Measurements from ENCODE around the gene SEMA3E.

- TF ChIP-seq CTCF (conservative IDR thresholded peaks at IDR 0.05 in 1 of 2, IDR thresholded peaks at IDR 0.05 in 1 of 2; ENCODE audit: extremely low read depth in 1 of 2, insufficient read depth in 1 of 2, low read depth in 1 of 2, low read length in 2 of 2) (no peak), EZH2 (IDR thresholded peaks at IDR 0.05; ENCODE audit: borderline replicate concordance, low read length) (no peak)
Observed at GRCh38 chr7:83586281-83586680, 62.7 kb downstream of the SEMA3E start.
